ENCODE data around the gene TMEM263.

Gene TMEM263

DNA sequence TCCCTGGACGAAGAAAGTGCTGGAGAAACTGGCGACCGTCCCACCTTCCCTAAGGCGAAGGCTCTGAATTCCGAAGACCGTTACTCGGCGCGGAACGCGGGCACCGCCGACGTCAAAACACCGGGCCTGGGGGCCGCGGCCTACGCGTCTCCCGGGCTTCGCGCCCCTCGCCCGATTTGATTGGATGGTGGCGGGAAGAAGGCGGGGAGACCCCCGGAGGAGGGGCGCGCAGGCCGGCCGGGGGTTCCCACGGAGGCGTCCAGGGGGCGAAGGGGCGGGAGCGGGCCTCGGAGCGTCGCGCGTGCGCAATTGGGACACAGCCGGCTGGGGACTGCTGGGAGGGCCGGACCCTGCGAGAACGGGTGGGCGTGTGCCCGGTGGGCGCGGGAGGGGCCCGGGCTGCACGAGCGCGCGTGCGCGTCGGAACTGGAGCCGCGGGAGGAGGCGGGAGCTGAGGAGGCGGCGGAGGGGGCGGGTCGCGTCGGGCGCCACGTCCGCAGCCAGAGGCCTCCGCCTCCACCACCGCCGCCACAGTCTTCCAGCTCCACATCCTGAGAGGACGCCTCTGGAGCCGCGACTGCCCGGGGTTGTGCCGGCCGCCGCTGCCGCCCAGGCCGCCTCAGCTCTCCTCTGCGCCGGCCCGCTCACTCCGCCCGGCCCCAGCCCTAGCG is at the start of gene TMEM263:
TSS of gene TMEM263 (plus strand) at position 531 of the 671 bp plus-strand sequence. CDS start 11,210 bp downstream, outside the sequence.
- peak within 1 kb of the TSS; percentile 74 for H3K4me3 ChIP-seq (replicated peaks; ENCODE audit: low read depth, low read length)
- TF ChIP-seq, protein P1, sequence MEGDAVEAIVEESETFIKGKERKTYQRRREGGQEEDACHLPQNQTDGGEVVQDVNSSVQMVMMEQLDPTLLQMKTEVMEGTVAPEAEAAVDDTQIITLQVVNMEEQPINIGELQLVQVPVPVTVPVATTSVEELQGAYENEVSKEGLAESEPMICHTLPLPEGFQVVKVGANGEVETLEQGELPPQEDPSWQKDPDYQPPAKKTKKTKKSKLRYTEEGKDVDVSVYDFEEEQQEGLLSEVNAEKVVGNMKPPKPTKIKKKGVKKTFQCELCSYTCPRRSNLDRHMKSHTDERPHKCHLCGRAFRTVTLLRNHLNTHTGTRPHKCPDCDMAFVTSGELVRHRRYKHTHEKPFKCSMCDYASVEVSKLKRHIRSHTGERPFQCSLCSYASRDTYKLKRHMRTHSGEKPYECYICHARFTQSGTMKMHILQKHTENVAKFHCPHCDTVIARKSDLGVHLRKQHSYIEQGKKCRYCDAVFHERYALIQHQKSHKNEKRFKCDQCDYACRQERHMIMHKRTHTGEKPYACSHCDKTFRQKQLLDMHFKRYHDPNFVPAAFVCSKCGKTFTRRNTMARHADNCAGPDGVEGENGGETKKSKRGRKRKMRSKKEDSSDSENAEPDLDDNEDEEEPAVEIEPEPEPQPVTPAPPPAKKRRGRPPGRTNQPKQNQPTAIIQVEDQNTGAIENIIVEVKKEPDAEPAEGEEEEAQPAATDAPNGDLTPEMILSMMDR (IDR thresholded peaks at IDR 0.05; ENCODE audit: low read depth, low read length, missing control alignments), result no peak

GRCh38 chr12:106906715-106907114 is 49.0 kb upstream of the TMEM263 start:
- TF ChIP-seq, protein P1 (IDR thresholded peaks at IDR 0.05; ENCODE audit: low read depth, low read length, missing control alignments), result no peak
- H3K4me3 ChIP-seq (replicated peaks; ENCODE audit: low read depth, low read length), result no peak overlapping the region
- DNase-seq (ENCODE audit: extremely low read depth, low read depth), result no peak

More for the DNA sequence above, at the start of gene TMEM263:
- DNase-seq (ENCODE audit: extremely low read depth, low read depth), result peak; percentile 76

- TF ChIP-seq, protein P1 (IDR thresholded peaks at IDR 0.05; ENCODE audit: low read depth, low read length, missing control alignments), result peak; percentile 10
- H3K4me3 ChIP-seq (replicated peaks; ENCODE audit: low read depth, low read length), result no peak overlapping the region
- DNase-seq (ENCODE audit: extremely low read depth, low read depth), result no peak
Measured at GRCh38 chr12:106907411-106907810, 48.3 kb upstream of the TMEM263 start.

DNA sequence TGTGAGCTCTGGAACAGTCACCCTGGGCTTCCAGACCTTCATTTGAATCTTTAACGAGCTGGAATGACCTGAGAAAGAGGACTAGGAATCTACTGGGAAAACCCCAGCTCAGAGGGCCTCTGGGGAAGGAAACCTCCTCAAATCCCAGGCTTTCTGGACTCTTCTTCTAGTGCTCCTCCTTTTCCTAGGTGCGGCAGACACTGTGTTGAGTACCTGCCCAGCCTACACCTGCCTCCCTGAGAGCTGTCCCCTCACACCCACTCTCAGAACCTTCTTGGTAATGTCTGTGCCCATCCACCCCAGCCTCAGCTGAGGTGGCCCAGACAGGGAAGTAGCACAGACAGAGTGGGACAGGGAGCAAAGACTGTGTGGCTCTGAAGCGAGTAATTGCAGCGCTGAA is 47.9 kb upstream of the TMEM263 start:
- TF ChIP-seq, protein P1 (IDR thresholded peaks at IDR 0.05; ENCODE audit: low read depth, low read length, missing control alignments), result no peak
- no peak overlapping the region for H3K4me3 ChIP-seq (replicated peaks; ENCODE audit: low read depth, low read length)
- DNase-seq (ENCODE audit: extremely low read depth, low read depth), result no peak

DNA sequence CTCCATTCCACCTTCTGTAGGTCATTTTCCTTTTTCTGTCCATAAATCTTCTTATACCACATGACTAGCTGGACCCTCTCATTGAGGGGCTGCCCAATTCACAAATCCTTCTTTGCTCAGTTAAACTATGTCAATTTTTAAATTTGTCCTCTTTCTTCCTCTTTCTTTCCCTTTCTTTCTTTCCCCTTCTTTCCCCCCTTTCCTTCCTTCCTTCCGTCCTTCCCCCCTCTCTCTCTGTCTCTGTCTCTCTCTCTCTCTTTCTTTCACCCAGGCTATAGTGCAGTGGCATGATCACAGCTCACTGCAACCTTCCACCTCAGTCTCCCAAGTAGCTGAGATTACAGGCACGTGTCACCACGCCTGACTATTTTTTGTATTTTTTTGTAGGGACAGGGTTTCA is 47.1 kb upstream of the TMEM263 start:
- TF ChIP-seq, protein P1 (IDR thresholded peaks at IDR 0.05; ENCODE audit: low read depth, low read length, missing control alignments), result no peak
- DNase-seq (ENCODE audit: extremely low read depth, low read depth), result no peak
- no peak overlapping the region for H3K4me3 ChIP-seq (replicated peaks; ENCODE audit: low read depth, low read length)

- no peak for DNase-seq (ENCODE audit: extremely low read depth, low read depth)
- no peak overlapping the region for H3K4me3 ChIP-seq (replicated peaks; ENCODE audit: low read depth, low read length)
- TF ChIP-seq, protein P1 (IDR thresholded peaks at IDR 0.05; ENCODE audit: low read depth, low read length, missing control alignments), result no peak
Measured at GRCh38 chr12:106910202-106910601, 45.5 kb upstream of the TMEM263 start.

DNA sequence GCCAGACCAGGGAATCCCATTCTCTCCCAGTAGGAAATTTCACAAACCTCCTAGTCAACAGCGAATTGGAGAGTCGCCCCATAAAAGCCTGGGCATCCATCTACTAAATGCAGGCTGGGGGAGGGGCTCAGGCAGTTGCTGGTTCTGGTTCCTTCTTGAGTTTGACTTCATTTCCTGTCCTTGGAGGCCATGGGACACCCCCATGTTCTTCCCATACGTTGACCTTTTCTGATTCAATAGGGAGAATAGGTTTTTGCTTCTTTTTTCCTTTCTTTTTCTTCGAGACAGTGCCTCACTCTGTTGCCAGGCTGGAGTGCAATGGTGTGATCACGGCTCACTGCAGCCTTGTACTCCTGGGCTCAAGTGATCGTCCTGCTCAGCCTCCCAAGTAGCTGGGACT is 44.1 kb upstream of the TMEM263 start:
- TF ChIP-seq, protein P1 (IDR thresholded peaks at IDR 0.05; ENCODE audit: low read depth, low read length, missing control alignments), result no peak
- H3K4me3 ChIP-seq (replicated peaks; ENCODE audit: low read depth, low read length), result no peak overlapping the region
- no peak for DNase-seq (ENCODE audit: extremely low read depth, low read depth)
